SH-SY5Y (cell line): Measurements from ENCODE around the gene GCSH.

Source experiments
- GATA2 ChIP-seq: IDR thresholded peaks from 2 replicates; pipeline ENCODE4 v1.6.1; 2011; ENCODE audit warnings: mild to moderate bottlenecking, low read depth, low read length
- GATA3 ChIP-seq: IDR thresholded peaks from 2 replicates; pipeline ENCODE4 v1.6.1; 2011; ENCODE audit warnings: low read depth, mild to moderate bottlenecking, low read length, moderate library complexity

GRCh38 chr16:81080233-81080632 is 16.0 kb downstream of the GCSH start:
- TF ChIP-seq GATA3, result no peak
- no peak for TF ChIP-seq GATA2
